ENCODE measurements around the gene MTFMT. TPM values are rescaled to one million over a fixed set of nuclear protein-coding genes. Genes with fewer than 3 reads are reported as not detected.
A peak's percentile ranks its signal among the peaks of the same experiment; 100 is the strongest.

Gene MTFMT
- total RNA-seq, 1 experiment from 2014 or later = 30.4 TPM

- H4K20me1 ChIP-seq (ENCODE audit: insufficient read depth) = no peaks in the 10 kb centered on the region
- DNase-seq (ENCODE audit: low read depth, low spot score) = no peak
- ATAC-seq = 0 out of 2 replicates have a peak, but pooled peaks have one; percentile 44
- TF ChIP-seq ELF1 (IDR thresholded peaks at IDR 0.05; ENCODE audit: borderline replicate concordance, low read depth) (no peak), CBX3 (IDR thresholded peaks at IDR 0.05; ENCODE audit: low read depth) (no peak), JUND (IDR thresholded peaks at IDR 0.05) (no peak), SIN3A (IDR thresholded peaks at IDR 0.05; ENCODE audit: low read depth) (no peak), MAX (IDR thresholded peaks at IDR 0.05) (no peak)
- H3K9me2 ChIP-seq (ENCODE audit: insufficient read depth) = no peaks in the 10 kb centered on the region
- BruUV-seq (replicated peaks) = no TSS peak
- POLR2A ChIA-PET = no interaction called here
- RAD21 ChIA-PET (ENCODE audit: low non-redundant PET in 1 of 2, low total read pairs in 2 of 2, uncharacterized antibody in 2 of 2, unreplicated experiment in 2 of 2) = no interaction called here
- H3K36me3 ChIP-seq (ENCODE audit: control insufficient read depth in 1 of 2, insufficient read depth in 2 of 2, low read length in 2 of 2) = peaks cover 29 to 59% of the 10 kb centered on the region in 2 experiments
- intact Hi-C loops (cut with micrococcal nuclease) = no loop called here
- H2AFZ ChIP-seq (ENCODE audit: low read depth, low read length, poor library complexity, severe bottlenecking) = no peak overlapping the region
- no peak overlapping the region for H3K9ac ChIP-seq (ENCODE audit: low read length)
- no peak overlapping the region for H3K27ac ChIP-seq (ENCODE audit: low read depth, low read length)
- CTCF ChIA-PET = no interaction called here
- H3K79me2 ChIP-seq (ENCODE audit: insufficient read depth, low read length) = no peaks in the 10 kb centered on the region
- no peaks in the 10 kb centered on the region for H3K4me1 ChIP-seq (ENCODE audit: control insufficient read depth in 1 of 2, insufficient read depth in 2 of 2, low read length in 2 of 2)
- no peak overlapping the region for H3K4me3 ChIP-seq (replicated peaks in 1 of 2; ENCODE audit: low read depth in 1 of 2, low read length in 2 of 2)
- no peaks in the 10 kb centered on the region for H3K9me3 ChIP-seq (ENCODE audit: control insufficient read depth in 1 of 2, insufficient read depth in 1 of 2, low read depth in 1 of 2, low read length in 2 of 2)
- no peak overlapping the region for H3K4me2 ChIP-seq (ENCODE audit: low read length)
- H3K27me3 ChIP-seq (ENCODE audit: insufficient read depth, low read length) = no peaks in the 10 kb centered on the region
These were observed 68.4 kb downstream of the MTFMT start for GRCh38 chr15:64961013-64961412.

- TF ChIP-seq POLR2A (IDR thresholded peaks at IDR 0.05; ENCODE audit: borderline replicate concordance, extremely low read depth, insufficient read depth, insufficient read length) = no peak
- TF ChIP-seq RAD21 (IDR thresholded peaks at IDR 0.05; ENCODE audit: low read depth) = no peak
- no peak for TF ChIP-seq EZH2 (IDR thresholded peaks at IDR 0.05)
- TF ChIP-seq YY1 (IDR thresholded peaks at IDR 0.05; ENCODE audit: extremely low read depth, insufficient replicate concordance, low read depth, low read length) = no peak
- TF ChIP-seq MAX (IDR thresholded peaks at IDR 0.05) = no peak
- peaks cover 37 to 59% of the 10 kb centered on the region in 2 experiments for H3K36me3 ChIP-seq (ENCODE audit: control insufficient read depth in 1 of 2, insufficient read depth in 2 of 2, low read length in 2 of 2)
- H3K27ac ChIP-seq (ENCODE audit: low read depth, low read length) = no peak overlapping the region
- no peaks in the 10 kb centered on the region for H3K27me3 ChIP-seq (ENCODE audit: insufficient read depth, low read length)
- intact Hi-C loops (cut with micrococcal nuclease) = no loop called here
- no peak overlapping the region for H3K4me3 ChIP-seq (replicated peaks in 1 of 2; ENCODE audit: low read depth in 1 of 2, low read length in 2 of 2)
- no peak overlapping the region for H3K9ac ChIP-seq (ENCODE audit: low read length)
- ATAC-seq (no peak), DNase-seq (ENCODE audit: low read depth, low spot score) (no peak)
- RAD21 ChIA-PET (ENCODE audit: low non-redundant PET in 1 of 2, low total read pairs in 2 of 2, uncharacterized antibody in 2 of 2, unreplicated experiment in 2 of 2) = no interaction called here
- no peaks in the 10 kb centered on the region for H3K79me2 ChIP-seq (ENCODE audit: insufficient read depth, low read length)
- H3K4me1 ChIP-seq (ENCODE audit: control insufficient read depth in 1 of 2, insufficient read depth in 2 of 2, low read length in 2 of 2) = no peaks in the 10 kb centered on the region
- no peaks in the 10 kb centered on the region for H3K9me2 ChIP-seq (ENCODE audit: insufficient read depth)
- POLR2A ChIA-PET = no interaction called here
- H3K9me3 ChIP-seq (ENCODE audit: control insufficient read depth in 1 of 2, insufficient read depth in 1 of 2, low read depth in 1 of 2, low read length in 2 of 2) = no peaks in the 10 kb centered on the region
- no TSS peak for BruUV-seq (replicated peaks)
- H3K4me2 ChIP-seq (ENCODE audit: low read length) = no peak overlapping the region
- no peaks in the 10 kb centered on the region for H4K20me1 ChIP-seq (ENCODE audit: insufficient read depth)
- H2AFZ ChIP-seq (ENCODE audit: low read depth, low read length, poor library complexity, severe bottlenecking) = no peak overlapping the region
- CTCF ChIA-PET = no interaction called here
These were observed 69.3 kb downstream of the MTFMT start for GRCh38 chr15:64960153-64960552.

Measured in HCT116 (cell line).